Stimulated activated CD8-positive, alpha-beta memory T cell treated with anti-CD3 and anti-CD28 coated beads, Interleukin-7, amount 100 ng/mL, for 48 hours (primary cell): ENCODE measurements around the gene FBRSL1.
"Not testable (repeated sequence)": the region's sequence is repeated elsewhere in the genome, so short reads cannot be mapped to it uniquely, and the experiment has no call there.

Experiments used
- DNase-seq, 2 donors: peaks; one replicate each; pipeline ENCODE4 v3.0.0-alpha.2; 2020; ENCODE audit warnings: low read depth in 1 of 2; ENCODE audit errors: extremely low read depth in 1 of 2

The FBRSL1 gene

DNA sequence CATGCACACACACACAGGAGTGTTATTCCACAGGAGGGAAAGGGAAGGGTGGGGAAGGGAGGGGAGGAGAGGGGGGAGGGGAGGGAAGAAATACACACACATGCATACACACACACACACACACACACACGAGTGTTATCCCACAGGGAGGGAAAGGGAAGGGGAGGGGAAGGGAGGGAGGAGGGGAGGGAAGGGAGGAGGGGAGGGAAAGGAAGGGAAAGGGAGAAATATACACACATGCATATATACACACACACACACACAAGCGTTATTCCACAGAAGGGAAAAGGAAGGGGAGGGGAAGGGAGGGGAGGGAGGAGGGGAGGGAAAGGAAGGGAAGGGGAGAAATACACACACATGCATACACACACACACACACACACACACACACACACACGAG is 19.6 kb upstream of the FBRSL1 start:
- DNase-seq: no peak

GRCh38 chr12:132471011-132471857 is 18.7 kb upstream of the FBRSL1 start:
- no peak for DNase-seq

DNA sequence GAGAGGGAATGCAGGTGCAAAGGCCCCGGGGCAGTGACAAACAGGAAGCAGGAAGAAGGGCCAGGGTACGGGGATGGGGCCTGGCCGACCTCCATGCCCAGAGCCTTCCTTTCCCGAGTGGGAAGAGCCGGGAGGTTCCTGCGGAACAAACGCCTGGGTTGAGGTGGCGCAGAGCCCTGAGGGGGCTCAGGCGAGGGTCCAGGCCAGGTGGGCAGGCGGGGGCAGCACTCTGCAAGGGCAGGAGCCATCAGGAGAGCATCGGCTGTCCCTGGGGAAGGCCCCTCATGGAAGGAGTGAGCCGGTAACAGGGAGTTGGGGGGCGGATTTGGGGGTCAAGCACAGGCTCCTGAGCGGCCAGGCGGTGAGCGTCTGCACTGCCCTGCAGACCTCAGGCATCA is 18.1 kb upstream of the FBRSL1 start:
- DNase-seq: no peak

DNA sequence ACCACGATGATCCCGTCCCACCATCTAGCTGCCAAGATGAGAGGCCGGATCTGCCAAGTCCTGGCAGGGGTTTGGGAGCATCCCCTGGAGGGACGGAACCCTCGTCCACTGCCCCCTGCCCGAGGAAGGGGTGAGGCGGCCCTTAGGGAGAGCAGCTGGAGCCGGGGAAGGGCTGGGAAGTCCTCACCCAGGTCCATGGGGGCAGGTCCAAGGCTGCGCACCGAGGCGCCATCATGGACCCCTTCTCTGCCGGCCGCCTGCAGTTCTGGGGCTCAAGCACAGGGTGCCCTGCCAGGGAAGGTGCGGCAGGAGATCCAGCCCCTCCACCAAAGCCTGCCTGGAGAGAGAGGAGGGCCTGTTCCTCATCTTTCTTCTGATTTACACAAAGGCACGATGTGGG is 17.6 kb upstream of the FBRSL1 start:
- no peak for DNase-seq

DNA sequence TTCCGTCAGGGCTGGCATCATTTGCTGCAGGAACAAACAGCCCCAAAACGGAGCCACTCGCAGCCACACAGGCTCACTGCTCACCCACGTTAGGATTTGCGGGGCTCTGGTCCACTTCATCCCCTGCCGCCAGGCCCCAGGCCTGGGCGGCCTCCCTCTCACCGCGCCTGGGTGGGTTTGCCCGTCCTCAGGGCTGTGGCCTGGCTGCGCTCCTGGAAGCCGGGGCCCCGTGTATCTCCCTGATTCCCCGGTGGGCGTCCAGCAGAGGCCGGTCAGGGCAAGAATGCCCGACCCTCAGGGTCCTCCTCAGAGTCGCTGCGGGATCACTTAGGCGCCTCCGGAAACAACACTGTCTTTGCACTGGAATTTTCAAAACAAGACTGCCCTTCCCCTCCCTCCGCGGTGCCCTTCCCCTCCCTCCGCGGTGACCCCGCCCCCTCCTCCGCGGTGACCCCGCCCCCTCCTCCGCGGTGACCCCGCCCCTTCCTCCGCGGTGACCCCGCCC is 15.7 kb upstream of the FBRSL1 start:
- DNase-seq: no peak

DNA sequence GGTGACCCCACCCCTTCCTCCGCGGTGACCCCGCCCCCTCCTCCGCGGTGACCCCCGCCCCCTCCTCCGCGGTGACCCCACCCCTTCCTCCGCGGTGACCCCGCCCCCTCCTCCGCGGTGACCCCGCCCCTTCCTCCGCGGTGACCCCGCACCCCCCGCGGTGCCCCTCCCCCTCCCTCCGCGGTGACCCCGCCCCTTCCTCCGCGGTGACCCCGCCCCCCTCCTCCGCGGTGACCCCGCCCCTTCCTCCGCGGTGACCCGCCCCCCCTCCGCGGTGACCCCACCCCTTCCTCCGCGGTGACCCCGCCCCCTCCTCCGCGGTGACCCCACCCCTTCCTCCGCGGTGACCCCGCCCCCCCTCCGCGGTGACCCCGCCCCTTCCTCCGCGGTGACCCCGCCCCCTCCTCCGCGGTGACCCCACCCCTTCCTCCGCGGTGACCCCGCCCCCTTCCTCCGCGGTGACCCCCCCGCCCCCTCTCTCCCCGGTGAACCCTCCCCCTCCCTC is 15.1 kb upstream of the FBRSL1 start:
- DNase-seq: not testable (repeated sequence)

- no peak for DNase-seq
Measured at GRCh38 chr12:132475304-132476037, 14.5 kb upstream of the FBRSL1 start.

GRCh38 chr12:132476038-132476414 is 13.9 kb upstream of the FBRSL1 start:
- DNase-seq: no peak

GRCh38 chr12:132476421-132476820 is 13.5 kb upstream of the FBRSL1 start:
- DNase-seq: no peak

DNA sequence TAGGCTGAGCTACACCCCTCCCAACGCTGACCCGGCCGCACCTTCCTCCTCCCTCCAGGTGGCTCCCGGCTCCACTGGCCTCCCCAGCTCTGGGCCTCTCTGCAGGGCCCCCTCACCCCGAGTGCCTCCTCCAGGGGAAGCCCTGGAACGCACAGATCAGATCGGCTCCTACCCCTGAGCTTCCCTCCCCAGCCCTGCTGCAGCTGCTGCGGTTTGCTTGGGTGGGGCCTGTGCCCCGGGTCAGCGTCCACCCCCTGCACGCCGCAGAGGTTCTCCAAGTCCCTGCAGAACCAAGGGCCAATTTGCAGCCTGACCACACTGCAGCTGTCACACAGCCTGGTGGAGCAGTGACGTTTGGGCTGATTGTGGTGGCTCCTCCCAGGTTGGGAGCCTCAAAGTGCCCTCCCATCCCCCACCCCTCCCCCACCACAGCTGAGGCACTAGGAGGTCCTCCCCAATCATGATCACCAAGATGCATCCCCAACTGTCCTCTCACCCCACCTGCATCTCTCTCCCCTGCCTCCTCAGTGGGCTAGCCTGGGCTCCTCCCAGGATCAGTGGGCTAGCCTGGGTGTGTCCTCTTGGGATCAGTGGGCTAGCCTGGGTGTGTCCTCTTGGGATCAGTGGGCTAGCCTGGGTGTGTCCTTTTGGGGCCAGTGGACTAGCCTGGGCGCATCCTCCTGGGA is 12.8 kb upstream of the FBRSL1 start:
- DNase-seq: no peak

GRCh38 chr12:132477703-132478432 is 12.1 kb upstream of the FBRSL1 start:
- no peak for DNase-seq

GRCh38 chr12:132478433-132478803 is 11.5 kb upstream of the FBRSL1 start:
- no peak for DNase-seq

DNA sequence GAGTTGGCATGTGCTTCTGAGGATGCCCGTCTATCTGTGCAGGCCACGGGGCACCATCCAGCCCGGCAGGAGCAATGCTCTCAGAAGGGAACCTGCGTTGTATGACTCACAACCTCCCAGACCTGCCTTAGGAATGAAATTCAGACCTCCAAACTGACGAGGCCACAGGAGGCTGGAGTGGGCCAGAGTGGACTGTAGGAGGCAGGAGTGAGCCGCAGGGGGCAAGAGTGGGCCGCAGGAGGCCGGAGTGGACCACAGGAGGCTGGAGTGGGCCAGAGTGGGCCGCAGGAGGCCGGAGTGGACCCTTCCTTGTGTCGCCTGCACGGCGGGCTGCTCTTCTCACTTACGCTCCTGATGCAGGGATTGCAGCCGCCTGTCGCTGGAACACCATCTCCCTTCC is 11.1 kb upstream of the FBRSL1 start:
- no peak for DNase-seq

- no peak for DNase-seq
Measured at GRCh38 chr12:132479291-132479690, 10.7 kb upstream of the FBRSL1 start.

GRCh38 chr12:132479938-132480622 is 9.9 kb upstream of the FBRSL1 start:
- no peak for DNase-seq

DNA sequence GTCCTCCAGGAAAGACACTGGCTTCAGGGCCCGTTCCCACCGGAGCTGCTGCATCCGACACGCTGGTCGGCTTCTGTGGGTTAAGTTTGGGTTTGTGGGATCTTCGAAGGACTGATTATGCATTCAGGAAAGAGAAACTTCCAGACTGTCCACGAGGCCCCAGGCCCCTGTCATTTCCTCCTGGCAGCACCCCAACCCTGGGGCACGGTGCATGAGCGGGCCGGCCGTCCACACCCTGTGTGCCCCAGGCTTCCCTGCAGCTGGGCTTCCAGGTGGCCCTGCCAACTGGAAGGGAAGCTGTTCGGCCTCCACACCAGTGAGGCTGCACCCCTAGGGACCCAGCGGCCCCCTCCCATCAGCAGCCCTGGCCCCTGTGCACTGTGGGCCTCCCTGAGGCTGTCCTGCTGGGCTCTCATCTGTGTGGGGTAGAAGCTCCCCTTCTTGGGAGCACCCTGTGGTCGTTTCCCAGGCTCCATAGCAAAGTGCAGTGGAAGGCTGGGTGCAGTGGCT is 9.3 kb upstream of the FBRSL1 start:
- DNase-seq: no peak

DNA sequence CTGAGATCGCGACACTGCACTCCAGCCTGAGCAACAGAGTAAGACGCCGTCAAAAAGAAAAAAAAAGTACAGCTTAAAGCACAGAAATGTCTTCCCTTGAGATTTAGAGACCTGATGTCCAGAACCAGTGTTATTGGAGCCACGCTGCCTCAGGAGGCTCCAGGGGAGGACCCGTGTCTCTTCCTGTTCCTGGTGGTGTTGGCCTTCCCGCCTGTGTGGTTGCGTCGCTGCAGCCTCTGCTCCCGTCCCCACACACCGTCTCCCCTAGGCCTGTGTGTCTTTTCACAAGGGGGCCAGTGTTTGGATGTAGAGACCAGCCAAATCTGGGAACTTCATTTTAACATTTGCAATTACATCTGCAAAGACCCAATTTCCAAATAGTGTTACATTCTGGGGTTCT is 8.6 kb upstream of the FBRSL1 start:
- no peak for DNase-seq

DNA sequence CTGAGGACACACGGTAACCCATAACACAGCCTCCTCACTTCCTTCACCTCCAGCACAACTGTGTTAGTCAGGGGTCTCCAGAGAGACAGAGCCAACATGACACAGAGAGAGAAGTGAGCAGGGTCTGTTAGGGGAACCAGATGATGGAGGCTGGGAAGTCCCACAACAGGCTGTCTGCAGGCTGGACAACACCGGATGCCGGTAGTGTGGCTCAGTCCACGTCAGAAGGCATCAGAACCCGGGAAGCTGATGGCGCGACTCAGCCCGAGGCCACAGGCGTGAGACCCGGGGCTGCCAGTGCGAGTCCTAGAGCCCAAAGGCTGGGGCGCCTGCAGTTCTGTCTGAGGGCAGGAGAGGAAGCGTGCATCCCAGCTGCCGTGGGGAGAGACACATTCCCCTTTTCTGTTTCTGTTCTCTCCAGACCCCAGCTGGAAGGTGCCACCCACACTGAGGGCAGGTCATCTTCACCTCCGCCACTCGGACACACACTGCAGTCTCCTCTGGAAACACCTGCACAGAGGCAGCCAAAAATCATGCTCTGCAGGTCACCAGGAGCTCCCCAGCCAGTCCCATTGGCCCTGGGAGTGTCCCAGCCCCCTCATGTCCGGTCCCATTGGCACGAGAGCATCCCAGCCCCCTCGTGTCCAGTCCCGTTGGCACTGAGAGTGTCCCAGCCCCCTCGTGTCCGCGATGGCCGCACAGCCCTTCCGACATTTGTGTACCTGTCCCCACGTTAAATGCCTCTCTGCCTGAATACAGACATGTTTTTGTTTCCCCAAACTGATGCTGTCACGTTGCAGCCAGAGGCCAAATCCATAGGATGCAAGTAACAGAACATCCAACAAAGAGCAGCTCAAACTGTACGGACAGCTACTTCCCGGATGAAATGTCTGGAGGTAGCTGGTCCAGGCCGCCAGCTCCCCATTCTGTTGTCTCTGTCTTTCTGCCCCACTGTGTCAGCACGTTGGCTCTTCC is 7.9 kb upstream of the FBRSL1 start:
- no peak for DNase-seq

DNA sequence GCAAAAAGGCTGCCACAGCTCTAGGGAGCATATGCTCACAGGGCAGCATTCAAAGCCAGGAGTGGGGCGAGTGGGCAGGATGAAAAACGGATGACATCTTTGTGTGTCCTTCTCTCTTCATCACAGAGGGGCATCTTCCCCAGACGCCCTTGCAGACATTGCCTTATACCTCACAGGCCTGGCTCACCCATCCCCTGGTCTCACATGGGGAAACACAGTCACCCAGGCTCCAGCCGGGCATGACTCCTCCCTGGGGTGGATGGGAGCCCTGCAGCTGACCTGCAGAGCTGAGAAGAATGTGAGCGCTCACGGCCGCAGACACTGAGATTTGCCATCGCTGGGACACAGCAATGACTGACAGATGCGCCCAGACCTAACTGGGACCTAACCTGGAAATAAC is 7.2 kb upstream of the FBRSL1 start:
- DNase-seq: no peak
